ENCODE measurements around the gene BET1.

GRCh38 chr7:93948873-93949272, 55.3 kb downstream of the BET1 start:
- TF ChIP-seq POLR2AphosphoS5 (IDR thresholded peaks at IDR 0.05; ENCODE audit: borderline replicate concordance, low read depth, low read length) (no peak), EZH2 (IDR thresholded peaks at IDR 0.05) (no peak)

All from SK-N-MC (cell line).